Ramos (cell line): ENCODE data around the gene SH2B2.
"Not testable (repeated sequence)": the region's sequence is repeated elsewhere in the genome, so short reads cannot be mapped to it uniquely, and the experiment has no call there.

Experiments
- in situ Hi-C: fragments of 300-500 bp; cut with MboI; formaldehyde crosslinking; loops from one replicate; pipeline ENCODE4 v1.14.3; 2022; ENCODE audit warnings: low sequenced_read_pairs; ENCODE audit not compliant: unreplicated experiment

SH2B2 gene

DNA sequence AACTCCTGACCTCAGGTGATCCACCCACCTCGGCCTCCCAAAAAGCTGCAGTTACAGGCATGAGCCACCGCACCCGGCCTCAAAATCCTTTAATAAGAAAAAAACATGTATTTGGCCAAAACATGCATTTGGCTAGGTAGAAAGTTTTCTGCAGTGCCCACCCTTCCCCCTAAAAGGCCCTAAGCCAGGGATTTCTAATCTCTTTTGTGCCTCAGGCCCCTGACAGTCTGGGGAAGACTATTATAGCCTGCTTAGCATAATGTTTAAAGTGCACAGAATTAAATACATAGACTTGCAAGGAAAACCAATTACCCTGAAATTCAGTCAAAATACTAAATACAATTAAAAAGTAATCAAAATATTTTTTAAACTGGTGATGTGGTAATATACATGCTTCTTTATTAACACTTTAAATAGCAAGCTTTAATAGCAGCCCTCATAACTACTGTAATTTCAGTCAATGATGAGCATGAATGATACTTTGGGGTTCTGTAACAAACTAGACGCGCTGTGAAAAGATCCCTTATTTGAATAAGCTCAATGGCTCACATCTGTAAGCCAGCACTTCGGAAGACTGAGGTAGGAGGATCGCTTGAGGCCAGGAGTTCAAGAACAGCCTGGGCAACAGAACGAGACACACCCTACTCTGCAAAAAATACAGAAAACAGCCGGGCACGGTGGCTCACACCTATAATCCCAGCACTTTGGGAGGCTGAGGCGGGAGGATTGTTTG is 39.7 kb downstream of the SH2B2 start:
- in situ Hi-C loops, result no loop called here

DNA sequence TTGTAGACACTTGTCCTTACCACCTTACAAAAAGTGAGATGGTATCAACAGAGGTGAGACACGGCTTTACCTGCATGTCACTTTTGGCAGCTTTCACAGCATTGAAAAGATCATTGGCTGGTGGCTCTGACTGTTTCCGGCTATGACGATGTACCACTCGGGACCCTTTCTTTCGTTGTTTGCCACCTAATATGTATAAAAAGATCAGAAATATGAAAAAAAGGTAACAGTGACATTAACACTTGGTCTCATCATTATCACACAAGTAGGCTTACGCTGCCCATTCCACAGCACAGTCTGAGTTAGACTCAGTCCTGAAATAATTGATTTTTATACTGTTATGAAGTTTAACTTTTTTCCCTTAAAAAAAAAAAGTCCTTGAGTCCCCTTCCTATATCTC is 40.5 kb downstream of the SH2B2 start:
- in situ Hi-C loops, result not testable (repeated sequence)

DNA sequence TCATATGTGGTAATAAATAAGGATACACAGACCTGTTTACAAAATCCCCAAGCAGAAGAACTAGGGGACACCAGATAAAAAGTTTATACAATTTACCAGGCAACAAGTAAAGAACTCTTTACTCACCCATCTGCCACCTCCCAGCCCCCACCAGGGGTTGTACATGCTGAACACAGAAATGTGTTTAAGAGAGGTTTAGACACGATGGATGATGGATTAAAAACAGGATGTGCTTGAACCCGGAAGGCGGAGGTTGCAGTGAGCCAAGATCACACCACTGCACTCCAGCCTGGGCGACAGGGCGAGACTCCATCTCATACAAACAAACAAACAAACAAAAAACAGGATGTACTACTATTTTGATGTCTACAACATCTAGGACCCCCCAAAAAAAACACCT is 42.2 kb downstream of the SH2B2 start:
- in situ Hi-C loops, result not testable (repeated sequence)

DNA sequence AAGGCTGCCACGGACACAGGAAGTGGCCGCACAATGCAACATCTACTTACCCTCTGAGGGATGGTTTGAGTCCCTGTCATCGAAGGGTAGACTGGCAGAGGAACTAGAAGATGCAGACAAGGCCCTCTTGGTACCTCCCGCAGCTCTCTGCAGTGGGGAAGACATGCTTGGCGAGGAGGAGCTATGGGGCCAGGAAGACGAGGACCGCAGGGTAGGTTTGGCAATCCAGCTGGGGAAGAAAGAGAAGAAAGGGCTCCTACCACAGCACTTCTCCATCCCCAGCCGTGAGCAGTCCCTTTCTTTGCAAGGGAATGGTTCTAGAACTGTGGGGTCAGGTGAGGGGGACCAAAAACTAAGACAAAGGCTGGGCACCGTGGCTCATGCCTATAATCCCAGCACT is 42.7 kb downstream of the SH2B2 start:
- in situ Hi-C loops, result not testable (repeated sequence)

DNA sequence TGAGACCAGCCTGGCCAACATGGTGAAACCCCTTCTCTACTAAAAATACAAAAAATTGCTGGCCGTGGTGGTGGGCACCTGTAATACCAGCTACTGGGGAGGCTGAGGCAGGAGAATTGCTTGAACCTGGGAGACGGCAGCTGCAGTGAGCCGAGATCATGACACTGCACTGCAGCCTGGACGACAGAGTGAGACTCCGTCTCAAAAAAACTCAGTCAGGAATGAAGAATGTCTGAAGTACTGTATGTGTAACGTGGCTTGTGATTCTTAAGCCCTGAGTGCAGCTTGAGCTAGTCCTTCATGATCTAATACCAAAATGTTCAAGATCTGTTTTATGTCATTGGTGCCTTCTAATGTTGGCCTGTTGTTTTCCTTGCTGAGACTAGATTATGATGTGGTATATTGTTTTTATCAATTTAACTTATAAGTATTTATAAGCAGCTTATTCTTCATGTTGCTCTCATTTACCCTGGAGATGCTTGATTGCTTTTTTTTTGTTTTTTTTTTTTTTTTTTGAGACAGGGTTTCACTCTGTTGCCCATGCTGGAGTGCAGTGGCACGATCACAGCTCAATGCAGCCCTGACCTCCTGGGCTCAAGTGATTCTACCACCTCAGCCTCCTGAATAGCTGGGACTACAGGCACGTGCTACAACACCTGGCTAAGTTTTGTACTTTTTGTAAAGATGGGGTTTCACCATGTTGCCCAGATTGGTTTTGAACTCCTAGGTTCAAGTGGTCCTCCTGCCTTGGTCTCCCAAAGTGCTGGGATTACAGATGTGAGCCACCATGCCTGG is 44.2 kb downstream of the SH2B2 start:
- in situ Hi-C loops, result not testable (repeated sequence)

DNA sequence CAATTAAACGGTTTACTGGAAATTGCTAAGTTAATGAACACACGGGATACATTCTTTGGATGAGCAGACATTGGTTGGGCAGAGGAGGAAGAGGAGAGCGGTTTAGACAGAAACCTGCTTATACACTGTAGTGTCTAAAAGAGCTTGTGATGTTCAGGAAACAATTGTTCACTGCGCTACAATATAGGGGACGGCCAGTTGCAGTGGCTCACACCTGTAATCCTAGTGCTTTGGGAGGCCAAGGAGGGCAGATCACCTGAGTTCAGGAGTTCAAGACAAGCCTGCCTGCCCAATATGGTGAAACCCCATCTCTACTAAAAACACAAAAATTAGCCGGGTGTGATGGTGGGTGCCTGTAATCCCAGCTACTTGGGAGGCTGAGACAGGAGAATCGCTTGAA is 48.9 kb downstream of the SH2B2 start:
- in situ Hi-C loops, result not testable (repeated sequence)

DNA sequence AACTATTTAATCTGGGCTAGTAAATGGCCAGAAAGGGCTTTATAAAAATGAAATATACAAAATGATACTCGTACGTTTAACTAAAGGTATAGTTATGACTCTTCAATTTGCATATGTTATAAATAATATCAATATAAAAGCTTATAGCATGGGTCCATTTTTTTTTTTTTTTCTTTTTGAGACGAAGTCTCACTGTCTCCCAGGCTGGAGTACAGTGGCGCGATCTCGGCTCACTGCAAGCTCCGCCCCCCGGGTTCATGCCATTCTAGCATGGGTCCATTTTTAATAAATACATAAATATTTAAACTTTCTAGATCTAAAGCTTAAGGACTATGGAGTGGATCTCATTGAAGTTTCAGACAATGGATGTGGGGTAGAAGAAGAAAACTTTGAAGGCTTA is 50.3 kb downstream of the SH2B2 start:
- in situ Hi-C loops, result not testable (repeated sequence)

DNA sequence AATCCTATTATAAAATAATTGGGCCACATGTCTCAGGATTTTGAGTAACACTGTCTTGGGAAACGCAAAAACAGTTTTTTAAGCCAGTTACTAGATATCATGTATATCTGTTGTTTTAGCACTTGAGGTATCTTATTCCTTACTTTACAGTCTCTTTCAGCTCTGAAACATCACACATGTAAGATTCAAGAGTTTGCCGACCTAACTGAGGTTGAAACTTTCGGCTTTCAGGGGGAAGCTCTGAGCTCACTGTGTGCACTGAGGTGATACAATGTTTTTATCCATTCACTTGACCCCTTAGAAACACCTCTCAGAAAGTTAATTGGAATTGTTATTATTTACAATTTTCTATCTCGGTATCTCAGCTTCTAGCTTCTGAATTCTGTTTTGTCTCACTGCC is 50.8 kb downstream of the SH2B2 start:
- in situ Hi-C loops, result not testable (repeated sequence)

DNA sequence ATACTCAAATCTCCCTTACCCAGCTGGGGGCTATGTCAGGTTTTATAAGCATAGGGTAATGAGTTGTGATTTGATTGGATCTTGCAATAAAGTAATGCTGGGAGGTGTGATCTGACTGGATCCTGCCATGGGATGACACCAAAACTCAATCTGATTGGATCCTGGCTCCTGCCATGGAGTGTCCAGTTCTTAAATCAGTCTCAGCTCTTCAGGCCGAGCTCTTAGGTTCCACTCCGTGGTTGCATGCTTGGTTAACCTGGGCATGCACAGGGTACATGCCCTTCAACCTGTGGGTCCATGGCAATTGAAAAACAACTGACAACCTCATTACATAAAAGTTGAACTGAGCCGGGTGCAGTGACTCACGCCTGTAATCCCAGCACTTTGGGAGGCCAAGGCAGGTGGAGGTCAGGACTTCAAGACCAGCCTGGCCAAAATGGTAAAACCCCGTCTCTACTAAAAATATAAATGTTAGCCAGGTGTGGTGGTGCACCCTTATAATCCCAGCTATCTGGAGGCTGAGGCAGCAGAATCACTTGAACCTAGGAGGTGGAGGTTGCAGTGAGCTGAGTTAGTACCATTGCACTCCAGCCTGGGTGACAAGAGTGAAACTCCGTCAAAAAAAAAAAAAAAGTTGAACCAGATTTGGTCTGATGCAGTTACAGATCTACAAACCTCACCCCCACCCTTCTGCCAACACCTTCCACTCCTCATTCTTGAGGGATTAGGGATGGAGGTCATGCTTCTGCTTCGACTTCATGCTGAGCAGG is 54.1 kb downstream of the SH2B2 start:
- in situ Hi-C loops, result not testable (repeated sequence)

DNA sequence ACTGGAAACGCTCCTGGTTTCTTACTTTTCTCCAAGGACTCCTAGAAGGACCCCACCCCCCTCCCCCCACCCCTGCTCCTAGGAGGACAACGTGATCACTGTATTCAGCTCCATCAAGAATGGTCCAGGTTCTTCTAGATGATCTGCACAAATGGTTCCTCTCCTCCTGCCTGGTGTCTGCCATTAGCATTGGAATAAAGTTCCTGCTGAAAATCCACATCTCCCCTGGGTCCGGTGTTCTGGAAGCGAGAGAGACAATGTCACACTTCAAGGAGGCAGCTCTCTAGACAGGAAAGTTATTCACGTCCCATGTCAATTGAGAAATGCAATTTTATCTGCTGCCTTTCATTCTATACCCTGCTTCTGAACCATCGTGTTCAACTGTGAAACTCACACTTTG is 60.3 kb downstream of the SH2B2 start:
- in situ Hi-C loops, result not testable (repeated sequence)

DNA sequence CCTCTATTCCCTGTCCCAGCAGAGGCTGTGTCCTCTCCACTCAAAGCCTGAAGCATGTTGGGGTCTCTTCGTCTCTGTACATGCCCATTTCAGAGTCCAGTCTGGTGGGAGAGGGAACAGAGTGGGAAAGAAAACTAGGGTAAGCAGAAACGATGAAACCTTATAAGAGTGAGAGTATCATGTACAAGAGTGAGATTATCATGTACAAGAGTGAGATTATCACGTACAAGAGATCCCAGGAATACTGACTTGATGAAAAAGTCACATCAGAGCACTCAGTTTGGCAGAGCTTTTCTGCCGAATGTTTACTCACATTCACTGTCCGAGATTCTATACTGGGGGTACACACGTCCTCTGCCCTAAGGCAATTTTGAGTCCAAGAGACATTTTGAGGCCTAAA is 69.7 kb downstream of the SH2B2 start, which contains the start of gene SPDYE6:
Gene SPDYE6, minus strand, starts transcription at position 101 of the 400 bp plus-strand sequence. CDS start 421 bp downstream, outside the sequence.
- in situ Hi-C loops, result not testable (repeated sequence)

DNA sequence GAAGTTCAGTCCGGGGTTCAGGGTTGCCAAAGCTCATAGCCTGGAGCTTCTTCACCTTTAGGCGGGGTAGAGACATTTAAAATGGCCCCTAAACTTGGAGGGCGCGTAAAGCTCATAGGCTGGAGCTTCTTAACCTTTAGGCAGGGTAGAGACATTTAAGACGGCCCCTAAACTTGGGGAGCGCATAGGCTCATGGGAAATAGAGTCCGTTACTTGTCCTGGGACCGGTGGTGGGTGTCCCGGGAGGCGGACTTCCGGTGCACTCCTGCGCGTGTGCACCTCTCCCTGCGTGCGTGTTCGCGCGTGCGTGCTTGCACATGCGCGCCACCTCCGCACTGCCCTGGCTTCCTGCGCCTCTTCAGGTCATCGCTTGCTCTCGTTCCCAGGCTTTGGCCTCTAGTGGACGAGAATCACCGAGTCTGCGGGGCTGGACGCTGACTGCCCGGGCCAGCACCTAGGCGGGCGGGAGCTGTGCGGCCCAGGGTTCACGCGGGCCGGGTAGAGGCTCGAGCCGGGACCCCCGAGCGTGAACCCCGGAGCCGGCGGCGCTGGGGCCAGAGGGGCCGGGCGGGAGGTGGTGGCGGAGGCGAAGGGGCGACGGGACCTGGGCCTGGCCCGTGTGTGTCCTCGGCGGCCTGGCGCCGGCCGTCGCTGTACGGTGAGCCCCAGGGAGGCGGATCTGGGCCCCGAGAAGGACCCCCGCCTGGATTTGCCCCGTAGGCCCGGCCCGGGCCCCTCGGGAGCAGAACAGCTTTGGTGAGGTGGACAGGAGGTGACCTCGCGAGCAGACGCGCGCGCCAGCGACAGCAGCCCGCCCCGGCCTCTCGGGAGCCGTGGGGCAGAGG is 77.1 kb downstream of the SH2B2 start:
- in situ Hi-C loops, result not testable (repeated sequence)

DNA sequence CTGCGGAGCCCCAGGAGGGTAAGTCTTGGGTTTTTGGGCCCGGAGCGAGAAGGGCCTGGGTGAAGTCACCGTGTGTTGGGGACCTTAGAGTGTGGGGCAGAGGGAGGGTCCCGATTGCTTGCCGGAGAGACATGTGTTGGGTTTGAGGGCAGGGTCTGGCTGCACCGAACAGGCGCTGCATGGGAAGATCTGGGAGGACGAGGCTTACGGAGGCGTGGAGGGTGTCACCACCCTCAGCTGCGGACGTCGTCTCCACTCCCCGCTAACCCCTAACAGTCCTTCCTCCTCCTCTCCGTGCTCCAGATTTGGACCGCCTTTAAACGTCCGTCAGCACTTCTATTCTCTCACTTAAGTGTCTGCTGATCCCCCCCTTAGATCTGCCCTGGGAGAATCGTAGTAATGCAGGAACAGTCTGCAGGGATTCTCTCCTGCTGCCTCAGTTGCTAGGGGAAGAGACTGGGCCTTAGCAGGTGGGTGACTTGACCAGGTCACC is 77.8 kb downstream of the SH2B2 start:
- in situ Hi-C loops, result not testable (repeated sequence)

DNA sequence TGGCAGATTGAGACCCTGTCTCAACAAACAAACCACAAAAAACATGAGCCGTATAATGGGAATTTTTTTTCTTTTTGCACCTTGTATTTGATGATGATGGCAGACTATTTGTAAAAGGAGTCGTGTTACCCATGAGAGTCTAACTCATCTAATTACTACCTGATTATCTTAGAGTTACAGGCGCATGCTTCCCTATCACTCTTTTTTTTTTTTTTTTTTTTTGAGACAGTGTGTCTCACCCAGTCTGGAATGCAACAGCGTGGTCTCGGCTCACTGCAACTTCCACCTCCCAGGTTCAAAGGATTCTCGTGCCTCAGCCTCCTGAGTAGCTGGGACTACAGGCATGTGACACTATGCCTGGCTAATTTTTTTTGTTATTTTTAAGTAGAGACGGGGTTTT is 78.7 kb downstream of the SH2B2 start:
- in situ Hi-C loops, result not testable (repeated sequence)

DNA sequence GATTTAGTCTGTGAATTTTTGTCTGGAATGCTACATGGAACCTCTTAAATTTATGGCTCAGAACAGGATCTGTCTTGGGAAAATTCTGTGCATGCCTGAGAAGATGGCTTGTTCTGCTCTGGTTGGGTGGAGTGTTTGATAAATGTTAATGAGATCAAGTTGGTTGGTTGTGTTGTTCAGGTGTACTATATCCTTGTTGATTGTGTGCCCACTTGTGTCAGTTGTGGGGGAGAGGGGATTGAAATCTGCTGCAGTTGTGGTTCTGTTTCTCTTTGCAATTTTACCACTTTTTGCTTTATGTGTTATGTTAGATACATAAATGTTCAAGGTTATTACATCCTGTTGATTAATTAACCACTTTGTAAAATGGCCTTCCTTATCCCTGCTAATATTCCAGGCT is 83.4 kb downstream of the SH2B2 start:
- in situ Hi-C loops, result not testable (repeated sequence)
